ENCODE results near the gene FAM177A1.
"Not testable (repeated sequence)": the region's sequence is repeated elsewhere in the genome, so short reads cannot be mapped to it uniquely, and the experiment has no call there.

The FAM177A1 gene

GRCh38 chr14:35046048-35046750, at the start of gene FAM177A1:
TSS of gene FAM177A1 (plus strand) at chr14:35046272. CDS start at chr14:35046464, 192 bp downstream.
- DNase-seq (ENCODE audit: low read depth) = peak; percentile 97

- no peak for DNase-seq (ENCODE audit: low read depth)
Measured at GRCh38 chr14:34997762-34998161, 48.3 kb upstream of the FAM177A1 start.

GRCh38 chr14:34999500-34999899, 46.6 kb upstream of the FAM177A1 start:
- DNase-seq (ENCODE audit: low read depth) = no peak

- no peak for DNase-seq (ENCODE audit: low read depth)
Measured at GRCh38 chr14:35001621-35002020, 44.5 kb upstream of the FAM177A1 start.

- no peak for DNase-seq (ENCODE audit: low read depth)
Measured at GRCh38 chr14:35004839-35005238, 41.2 kb upstream of the FAM177A1 start.

- no peak for DNase-seq (ENCODE audit: low read depth)
Measured at GRCh38 chr14:35016568-35016967, 29.5 kb upstream of the FAM177A1 start.

- DNase-seq (ENCODE audit: low read depth) = no peak
Measured at GRCh38 chr14:35020713-35021112, 25.4 kb upstream of the FAM177A1 start.

GRCh38 chr14:35028435-35028834, 17.6 kb upstream of the FAM177A1 start:
- DNase-seq (ENCODE audit: low read depth) = no peak

- DNase-seq (ENCODE audit: low read depth) = no peak
Measured at GRCh38 chr14:35032562-35032961, 13.5 kb upstream of the FAM177A1 start.

- DNase-seq (ENCODE audit: low read depth) = no peak
Measured at GRCh38 chr14:35034440-35034833, 11.6 kb upstream of the FAM177A1 start.

GRCh38 chr14:35034944-35035554, 11.0 kb upstream of the FAM177A1 start:
- DNase-seq (ENCODE audit: low read depth) = not testable (repeated sequence)

GRCh38 chr14:35038312-35038711, 7.8 kb upstream of the FAM177A1 start:
- not testable (repeated sequence) for DNase-seq (ENCODE audit: low read depth)

- no peak for DNase-seq (ENCODE audit: low read depth)
Measured at GRCh38 chr14:35042632-35043031, 3.4 kb upstream of the FAM177A1 start.

GRCh38 chr14:35043046-35043445, 3.0 kb upstream of the FAM177A1 start:
- DNase-seq (ENCODE audit: low read depth) = no peak

- no peak for DNase-seq (ENCODE audit: low read depth)
Measured at GRCh38 chr14:35044939-35045797, 904 bp upstream of the FAM177A1 start.

- no peak for DNase-seq (ENCODE audit: low read depth)
Measured at GRCh38 chr14:35045798-35046047, 349 bp upstream of the FAM177A1 start.

GRCh38 chr14:35046751-35047536, 872 bp downstream of the FAM177A1 start:
- peak; percentile 8 for DNase-seq (ENCODE audit: low read depth)

GRCh38 chr14:35047976-35048513, 2.0 kb downstream of the FAM177A1 start:
- DNase-seq (ENCODE audit: low read depth) = no peak

- DNase-seq (ENCODE audit: low read depth) = no peak
Measured at GRCh38 chr14:35050652-35051051, 4.6 kb downstream of the FAM177A1 start.

- no peak for DNase-seq (ENCODE audit: low read depth)
Measured at GRCh38 chr14:35051796-35052195, 5.7 kb downstream of the FAM177A1 start.

- no peak for DNase-seq (ENCODE audit: low read depth)
Measured at GRCh38 chr14:35052637-35053036, 6.6 kb downstream of the FAM177A1 start.
